HG02884 (cell line): ENCODE measurements around the gene NPAS4.
"Not testable (repeated sequence)": the region's sequence is repeated elsewhere in the genome, so short reads cannot be mapped to it uniquely, and the experiment has no call there.

Experiments
- ATAC-seq: cut with Tn5 transposase; IDR thresholded peaks from one replicate; pipeline ENCODE4 v1.9.1; 2021; ENCODE audit warnings: mild to moderate bottlenecking, moderate library complexity; ENCODE audit not compliant: unreplicated experiment

The NPAS4 gene

DNA sequence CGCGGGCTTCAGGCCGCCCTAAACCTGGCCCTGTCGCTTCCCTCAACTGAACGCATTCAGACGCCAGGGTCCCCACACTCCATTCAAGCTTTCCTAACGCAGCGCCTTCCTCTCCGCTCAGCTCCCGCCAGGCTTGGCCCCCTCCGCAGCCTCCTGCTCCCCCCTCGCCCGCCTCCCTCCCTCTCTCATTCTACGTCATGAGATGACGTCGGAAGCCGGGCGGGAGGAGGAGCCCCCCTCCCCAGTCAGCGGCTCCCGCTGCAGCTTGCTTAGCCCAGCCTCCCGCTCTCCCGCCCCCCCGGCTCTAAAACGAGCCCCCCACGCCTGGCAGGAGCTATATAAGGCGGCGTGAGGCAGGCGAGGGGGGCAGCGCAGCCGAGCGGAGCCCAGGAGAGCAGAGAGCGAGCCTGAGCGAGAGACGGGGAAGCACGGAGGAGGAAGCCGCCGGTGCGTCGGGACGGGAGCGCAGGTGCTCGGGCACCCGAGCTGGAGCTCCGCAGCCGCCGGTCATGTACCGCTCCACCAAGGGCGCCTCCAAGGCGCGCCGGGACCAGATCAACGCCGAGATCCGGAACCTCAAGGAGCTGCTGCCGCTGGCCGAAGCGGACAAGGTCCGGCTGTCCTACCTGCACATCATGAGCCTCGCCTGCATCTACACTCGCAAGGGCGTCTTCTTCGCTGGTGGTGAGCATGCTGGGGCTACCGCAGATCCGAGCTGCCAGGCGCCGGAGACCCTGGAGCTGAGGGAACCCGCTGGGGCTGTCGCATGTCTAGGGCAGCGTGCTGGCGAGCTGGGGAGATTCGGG lies at the start of gene NPAS4:
Gene NPAS4, plus strand, starts transcription at position 365 of the 806 bp plus-strand sequence. Its CDS starts 145 bp downstream, at position 510.
- no peak for ATAC-seq

DNA sequence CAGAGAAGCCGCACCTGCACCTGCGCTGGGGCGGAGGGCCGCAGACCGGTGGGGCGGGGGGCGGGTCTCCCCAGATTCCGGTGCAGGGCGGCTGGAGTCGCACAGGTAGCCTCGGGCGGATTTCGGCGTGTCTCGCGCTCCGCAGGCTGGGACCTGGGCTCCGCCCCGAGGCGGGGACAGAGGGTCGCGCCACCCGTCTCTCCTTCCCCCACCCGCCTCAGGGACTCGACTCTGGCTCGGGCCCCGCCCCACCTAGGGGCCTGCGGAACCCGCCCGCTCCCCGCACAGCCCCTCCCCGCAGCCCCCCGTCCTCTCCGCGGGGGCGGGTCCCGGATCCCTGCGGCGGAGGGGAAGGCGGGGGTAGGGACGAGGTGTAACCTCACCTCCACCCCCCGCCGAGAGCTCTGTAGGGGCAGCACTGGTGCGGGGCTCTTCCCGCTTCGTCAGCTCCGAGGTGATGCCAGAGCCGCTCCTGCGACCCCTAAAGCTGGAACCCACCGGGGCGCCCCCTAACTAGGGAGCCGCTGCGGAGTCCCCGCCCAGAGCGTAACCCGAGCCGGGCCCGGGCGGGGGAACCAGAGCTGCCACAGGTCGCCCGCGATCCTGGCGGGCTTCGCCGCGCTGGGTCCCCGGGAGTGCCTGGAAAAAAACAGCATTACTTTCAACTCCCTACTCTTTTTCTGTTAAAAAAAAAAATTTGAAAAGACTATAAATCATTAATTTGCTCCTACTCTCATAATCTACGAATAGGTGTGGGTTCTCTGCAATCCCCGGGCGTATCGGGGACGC lies 49.0 kb upstream of the NPAS4 start, which contains the start of gene SLC29A2:
Gene SLC29A2, minus strand, starts transcription at position 134 of the 789 bp plus-strand sequence. CDS start 169 bp downstream, outside the sequence.
- peak; percentile 76 for ATAC-seq

DNA sequence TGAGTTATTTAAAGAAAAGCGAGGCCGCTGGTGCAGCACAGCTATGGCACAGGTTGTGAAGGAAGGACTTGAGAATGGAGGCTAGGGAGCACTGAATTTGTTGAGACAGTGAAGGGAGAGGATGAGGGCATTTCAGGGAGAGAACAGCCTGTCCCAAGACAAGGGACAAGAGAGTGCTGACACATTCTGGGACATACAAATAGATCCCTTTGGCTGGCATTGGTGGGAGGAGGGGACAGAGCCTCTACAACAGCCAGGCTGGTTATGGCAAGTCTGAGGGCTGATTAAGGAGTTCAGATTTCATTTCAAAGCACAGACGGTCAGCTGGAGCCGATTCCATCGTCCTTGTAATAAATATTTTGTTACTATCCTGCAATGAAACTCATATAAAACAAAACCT lies 47.6 kb upstream of the NPAS4 start:
- ATAC-seq: no peak

DNA sequence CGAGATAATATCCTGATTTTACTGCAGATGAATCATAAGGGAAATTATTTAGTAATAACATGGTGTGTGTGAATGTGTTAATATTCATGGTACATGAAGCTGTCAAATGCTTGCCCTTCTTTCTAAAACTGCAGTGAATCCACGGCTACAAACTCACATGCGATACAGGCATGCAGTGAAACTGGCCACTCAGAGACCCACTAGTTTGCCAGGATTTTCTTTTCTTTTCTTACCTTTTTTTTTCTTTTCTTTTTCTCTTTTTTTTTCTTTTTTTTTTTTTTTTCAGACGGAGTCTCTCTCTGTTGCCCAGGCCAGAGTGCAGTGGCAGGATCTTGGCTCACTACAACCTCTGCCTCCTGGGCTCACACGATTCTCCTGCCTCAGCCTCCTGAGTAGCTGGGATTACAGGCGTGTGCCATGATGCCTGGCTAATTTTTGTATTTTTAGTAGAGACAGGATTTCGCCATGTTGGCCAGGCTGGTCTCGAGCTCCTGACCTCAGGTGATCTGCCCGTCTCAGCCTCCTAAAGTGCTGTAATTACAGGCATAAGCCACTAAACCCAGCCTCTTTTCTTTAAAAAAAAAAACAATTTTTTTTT lies 47.0 kb upstream of the NPAS4 start:
- not testable (repeated sequence) for ATAC-seq

DNA sequence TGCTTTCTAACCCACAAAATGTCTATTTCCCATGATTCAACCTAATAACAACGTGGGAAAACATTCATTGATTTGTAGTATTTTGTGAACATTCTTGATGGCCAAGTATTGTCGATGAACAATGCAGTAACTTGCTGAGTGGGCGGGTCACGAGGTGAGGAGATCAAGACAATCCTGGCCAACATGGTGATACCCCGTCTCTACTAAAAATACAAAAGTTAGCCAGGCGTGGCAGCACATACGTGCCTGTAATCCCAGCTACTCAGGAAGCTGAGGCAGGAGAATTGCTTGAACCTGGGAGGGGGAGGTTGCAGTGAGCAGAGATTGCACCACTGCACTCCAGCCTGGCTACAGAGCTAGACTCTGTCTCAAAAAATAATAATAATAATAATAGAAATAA lies 40.6 kb upstream of the NPAS4 start:
- ATAC-seq: not testable (repeated sequence)

DNA sequence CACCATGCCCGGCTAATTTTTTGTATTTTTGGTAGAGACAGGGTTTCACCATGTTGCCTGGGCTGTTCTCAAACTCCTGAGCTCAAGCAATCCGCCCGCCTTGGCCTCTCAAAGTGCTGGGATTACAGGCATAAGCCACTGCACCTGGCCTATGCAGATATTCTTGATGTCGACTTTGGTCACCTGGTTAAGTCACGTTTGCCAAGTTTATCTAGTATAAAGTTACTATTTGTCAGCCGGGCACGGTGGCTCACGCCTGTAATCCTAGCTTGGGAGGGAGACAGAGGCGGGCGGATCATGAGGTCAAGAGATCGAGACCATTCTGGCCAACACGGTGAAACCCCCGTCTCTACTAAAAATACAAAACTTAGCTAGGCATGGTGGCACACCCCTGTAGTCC lies 36.5 kb upstream of the NPAS4 start:
- ATAC-seq: not testable (repeated sequence)

DNA sequence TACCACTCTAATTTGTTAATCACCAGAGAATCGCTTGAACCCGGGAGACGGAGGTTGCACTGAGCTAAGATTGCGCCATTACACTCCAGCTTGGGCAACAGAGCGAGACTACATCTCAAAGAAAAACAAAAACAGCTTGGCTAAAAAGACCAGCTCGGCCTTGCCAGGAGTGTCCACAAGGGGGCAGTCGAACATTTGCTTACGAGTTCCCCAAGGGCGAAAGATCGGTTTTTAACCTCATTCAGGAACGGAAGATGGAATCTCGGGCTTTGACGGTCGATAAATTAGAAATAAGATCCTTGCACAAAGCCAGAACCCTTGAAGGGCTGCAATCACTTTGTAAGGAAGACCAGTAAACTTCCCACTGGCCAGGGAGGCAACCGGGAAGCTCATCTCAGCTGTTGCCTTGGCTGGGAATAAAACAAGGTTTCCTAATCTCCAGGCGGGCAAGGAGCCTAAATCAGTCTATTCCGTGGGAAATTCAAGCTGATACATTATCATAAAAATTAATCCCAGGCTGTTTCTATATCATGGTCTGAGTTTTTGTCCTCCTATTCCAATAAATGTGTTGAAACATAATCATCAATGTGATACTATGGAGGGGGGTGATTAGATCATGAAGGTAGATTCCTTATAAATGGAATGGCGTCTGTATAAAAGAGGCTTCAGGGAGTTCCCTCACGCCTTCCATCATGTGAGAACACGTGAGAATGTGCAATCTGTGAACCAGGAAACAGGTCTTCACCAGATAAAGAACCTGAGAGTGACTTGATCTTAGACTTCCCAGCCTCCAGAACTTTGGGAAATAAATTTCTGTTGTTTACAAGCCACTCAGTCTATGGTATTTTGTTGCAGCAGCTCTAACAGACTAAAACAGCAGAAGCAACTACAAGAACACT lies 34.4 kb upstream of the NPAS4 start:
- no peak for ATAC-seq

DNA sequence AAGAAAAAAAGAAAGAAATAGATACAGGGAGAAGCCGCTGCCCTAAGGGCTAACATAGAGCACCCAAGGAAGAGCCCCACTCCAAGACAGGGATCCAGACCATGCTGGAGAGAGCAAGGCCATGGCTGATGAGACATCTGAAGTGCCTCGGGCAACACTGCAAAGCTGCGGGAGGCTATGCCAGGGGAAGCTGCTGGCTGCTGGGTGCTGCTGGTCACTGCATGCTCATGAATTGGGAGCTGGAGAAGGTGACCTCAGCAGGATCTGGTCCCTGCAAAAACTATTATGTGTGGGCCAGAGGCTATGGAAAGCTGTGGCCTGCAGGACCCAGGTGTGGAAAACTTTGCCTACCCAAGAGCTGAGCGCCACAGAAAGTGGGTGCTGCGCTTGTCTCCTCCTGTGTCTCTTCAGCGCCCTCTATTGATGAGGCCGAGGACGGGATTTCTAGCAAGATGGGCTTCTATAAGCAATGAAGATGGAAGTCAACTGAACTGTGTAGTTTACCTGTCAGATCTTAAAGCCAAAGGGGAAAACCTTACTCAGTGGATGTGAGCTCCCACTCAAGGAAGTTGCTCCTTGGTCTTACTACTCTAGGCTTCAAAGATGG lies 32.0 kb upstream of the NPAS4 start:
- no peak for ATAC-seq

DNA sequence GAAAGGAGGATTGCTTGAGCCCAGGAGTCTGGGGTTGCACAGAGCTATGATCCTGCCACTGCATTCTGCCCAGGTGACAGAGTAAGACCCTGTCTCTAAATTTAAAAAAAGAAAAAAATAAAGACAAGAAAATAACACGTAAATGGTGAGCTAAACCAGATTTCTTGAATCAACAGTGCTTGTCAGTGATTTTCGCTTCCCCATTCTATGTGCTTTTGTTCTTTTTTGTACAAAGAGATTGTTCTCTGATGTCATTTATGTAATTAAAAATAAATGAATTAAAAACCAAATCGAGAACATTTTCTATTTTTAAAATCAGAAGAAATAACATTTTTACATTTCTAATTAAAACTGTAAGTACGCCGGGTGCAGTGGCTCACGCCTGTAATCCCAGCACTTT lies 29.5 kb upstream of the NPAS4 start:
- ATAC-seq: no peak

DNA sequence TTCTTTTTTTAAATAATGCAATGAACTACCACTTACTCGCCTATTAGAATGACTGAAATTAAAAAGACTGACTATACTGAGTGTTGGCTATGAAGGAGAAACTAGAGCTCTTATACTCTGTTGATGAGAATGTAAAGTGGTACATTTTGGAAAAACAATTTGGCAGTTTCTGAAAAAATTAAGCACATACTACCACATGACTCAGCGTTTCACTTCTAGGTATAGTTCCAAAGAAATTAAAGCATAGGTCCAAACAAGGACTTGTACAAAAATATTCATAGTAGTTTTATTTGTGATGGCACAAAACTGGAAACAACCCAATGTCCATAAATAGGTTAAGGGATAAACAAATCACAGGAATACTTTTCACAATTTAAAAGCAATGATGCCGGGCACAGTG lies 26.9 kb upstream of the NPAS4 start:
- no peak for ATAC-seq

DNA sequence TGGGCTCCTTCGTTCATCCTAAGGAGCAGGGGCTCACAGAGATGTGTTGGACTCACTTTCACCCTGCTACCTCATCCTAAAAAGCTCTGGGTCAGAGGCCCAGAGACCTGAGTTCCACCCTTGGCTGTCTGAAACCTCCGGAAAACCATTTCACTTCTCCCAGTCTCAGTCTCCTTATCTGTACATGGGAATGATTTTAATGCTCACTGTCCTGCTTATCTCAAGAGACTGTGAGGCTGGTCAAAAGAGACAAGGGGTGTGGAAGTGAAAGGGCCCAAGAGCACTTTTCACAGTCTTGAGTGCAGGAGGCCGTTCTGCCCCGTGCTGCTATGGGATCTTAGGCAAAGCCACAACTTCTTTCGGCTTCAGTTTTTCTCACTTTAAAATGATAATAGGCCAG lies 13.2 kb upstream of the NPAS4 start:
- no peak for ATAC-seq

DNA sequence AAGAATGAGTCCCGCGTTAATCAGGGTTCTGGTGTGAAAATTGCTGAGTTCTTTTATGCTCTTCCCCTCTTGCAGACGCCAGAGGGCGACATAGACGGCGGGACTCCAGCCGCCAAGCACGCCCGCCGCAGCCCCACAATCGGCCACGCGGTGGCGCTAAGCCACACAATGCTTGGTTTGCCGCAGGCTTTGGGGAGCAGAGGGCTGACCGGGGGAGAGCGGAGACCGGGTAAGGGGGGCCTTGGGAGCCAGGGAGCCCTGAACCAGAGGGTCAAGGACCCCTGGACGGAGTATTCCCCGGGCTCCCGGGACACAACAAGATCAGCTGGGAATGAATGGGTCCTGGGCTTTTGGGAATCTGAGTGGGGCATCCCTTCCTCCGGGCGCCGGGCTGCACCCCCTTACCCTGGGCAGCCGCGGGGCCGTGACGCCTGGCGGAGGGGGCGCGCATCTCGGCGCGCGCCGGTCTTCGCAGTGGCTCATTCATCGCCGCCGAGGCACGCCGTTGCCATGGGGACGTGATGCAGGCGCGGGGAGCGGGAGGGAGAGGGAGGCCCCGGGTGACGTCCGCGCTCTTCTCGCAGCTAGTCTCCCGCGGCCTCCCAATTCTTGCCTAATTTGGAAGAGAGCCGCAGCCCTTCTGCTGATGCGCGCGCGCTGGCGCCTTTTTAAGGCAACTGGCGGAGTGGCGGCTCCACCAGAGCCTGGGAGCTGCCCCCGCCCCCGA lies 12.2 kb upstream of the NPAS4 start:
- ATAC-seq: no peak

DNA sequence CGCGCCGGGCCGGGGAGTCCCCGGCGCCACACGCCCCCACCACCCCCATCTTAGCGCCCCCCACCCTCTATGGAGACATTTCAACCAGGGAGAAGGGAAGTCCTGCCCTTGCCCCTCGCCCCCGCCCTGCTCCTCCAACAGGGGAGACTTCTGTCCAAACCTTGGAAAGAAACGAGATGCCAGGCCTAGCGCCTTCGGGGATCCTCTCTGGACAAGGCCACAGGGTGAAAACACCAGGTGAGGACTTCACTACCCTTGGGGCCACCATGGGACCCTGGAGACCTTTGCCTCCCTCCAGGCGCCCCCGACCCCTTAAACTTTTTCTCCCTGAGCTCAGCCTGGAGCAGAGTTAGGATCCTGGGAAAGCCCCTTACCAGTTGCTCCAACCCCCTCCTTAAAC lies 11.6 kb upstream of the NPAS4 start:
- ATAC-seq: no peak

DNA sequence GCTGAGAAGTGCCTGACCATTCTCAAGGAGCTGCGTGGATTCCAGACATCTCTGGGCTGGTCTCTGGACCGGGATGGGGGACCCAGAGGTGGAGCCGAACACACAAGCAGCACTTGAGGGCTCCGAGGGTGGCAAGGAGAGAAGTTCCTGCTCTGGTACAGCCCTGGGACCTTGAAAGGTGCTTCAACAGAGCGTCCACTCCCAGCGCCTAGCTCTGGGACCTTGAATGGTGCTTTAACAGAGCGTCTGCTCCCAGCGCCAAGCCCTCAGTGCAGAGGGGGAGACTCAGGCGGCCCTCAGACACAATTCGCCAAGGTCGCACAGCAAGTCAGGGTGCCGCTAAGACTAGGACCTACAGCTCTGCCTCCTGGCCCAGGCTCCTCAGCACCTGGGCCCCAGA lies 10.6 kb upstream of the NPAS4 start:
- ATAC-seq: no peak

DNA sequence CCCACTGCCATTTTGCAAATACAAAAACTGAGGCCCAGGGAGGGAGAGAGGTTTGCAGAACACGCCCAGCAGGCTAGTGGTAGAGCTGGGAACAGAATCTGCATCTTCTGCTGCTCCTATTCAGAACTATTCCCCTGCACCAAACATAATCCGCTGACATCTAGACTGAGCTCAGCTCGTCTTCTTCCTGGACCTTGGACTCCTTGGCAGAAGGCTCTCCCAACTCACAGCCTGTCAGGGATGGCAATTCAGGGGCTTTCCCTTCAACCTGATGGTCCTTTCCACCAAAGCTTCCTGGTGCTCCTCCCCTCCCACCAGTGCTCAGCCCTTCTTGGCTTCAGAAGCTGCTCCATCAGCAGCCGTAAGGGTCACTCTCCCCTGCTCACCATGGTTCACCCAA lies 9.5 kb upstream of the NPAS4 start:
- ATAC-seq: no peak

DNA sequence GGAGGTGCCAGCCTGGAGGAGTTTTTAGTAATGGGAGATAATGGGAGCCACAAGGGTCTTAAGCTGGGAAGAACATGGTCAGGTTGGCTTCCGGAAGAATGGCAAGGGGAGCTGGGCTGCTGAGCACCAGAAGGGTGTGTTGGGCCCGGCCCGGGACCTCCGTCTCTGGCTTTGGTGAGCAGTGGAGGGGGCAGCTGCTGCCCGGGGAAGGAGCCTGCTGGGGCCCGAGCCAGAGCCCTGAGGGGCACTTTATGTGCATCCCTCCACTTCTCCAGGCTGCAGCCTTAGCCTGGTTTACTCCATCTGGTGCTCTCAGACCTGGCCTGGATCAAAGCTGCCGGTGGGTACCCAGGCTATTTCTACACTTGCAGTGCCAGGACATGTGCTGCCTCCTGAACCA lies 8.7 kb upstream of the NPAS4 start:
- ATAC-seq: no peak

DNA sequence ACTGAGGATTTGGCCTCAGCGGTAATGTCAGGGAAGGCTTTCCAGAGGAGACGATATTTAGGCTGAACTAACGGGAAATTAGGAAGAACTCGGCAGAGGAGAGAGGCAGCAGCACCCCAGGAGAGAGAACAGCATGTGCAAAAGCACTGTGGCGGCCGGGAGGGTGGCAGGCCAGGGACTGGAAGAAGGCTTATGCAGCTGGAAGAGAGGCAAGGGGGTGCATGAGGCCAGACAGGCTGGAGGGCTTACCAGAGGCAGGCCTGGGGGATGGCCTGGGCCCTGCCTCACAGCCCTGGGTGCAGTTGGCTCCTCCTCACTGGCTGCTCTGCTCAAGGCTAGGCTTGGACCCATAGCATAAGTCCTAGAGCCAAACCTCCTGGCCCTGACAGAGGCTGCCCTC lies 7.7 kb upstream of the NPAS4 start:
- no peak for ATAC-seq

DNA sequence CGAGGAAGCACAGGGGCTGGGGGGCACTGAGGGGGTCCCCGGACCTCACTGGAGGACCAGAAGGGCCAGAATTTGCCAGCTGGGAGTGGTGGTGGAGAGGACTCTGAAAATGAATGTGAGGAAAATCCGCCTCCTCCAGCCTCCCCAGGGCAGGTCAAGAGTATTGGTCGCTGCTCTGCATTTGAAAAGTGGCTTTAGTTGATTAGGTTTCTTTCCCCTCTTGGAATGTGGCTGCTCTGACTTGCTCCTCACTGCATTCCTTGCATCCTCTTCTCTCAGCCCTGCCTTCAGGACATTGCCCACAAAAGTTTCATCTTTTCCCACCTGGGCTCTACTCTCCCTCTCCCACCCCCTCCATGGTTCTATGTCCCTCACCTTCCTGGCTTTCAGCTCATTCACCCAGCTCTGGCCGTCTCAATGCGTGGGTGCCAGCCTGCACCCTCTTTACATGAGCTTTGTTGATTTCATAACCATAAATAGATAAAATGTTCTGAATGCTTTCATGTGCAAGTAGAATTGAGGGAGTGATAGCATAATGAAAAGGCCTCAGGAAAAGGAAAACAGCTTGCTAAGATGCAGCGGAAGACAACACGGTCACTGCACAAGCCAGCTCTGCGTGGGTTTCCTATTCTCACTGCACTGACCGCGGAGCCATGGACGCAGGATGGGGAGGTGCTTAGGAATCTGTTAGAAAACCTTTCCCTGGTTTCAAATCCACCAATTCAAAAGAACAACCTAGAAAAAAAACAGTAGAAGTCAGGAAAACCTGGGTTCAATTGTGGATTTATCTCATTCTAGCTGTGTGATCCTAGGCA lies 6.5 kb upstream of the NPAS4 start:
- ATAC-seq: no peak

DNA sequence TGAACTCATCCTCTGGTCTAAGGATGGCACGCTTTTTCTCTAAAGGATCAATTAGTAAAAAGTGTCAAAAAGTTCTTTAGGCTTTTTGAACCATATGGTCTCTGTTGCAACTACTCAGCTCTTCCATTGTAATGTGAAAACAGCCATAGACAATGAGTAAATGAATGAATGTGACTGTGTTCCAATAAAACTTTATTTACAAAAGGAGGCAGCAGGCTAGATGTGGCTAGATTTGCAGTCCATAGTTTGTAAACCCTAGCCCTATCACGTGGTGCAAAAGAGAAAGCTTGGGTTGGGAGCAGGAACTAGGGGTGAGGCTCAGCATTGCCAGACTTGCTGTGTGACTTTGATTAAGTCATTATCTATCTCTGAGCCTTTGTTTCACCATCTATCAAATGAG lies 5.4 kb upstream of the NPAS4 start:
- no peak for ATAC-seq
